GM21423 (cell line): ENCODE results near the gene FTHL17.

Source experiments
- ATAC-seq: cut with Tn5 transposase; IDR thresholded peaks from one replicate; pipeline ENCODE4 v1.9.1; 2021; ENCODE audit warnings: mild to moderate bottlenecking, moderate library complexity; ENCODE audit not compliant: unreplicated experiment

Gene FTHL17

DNA sequence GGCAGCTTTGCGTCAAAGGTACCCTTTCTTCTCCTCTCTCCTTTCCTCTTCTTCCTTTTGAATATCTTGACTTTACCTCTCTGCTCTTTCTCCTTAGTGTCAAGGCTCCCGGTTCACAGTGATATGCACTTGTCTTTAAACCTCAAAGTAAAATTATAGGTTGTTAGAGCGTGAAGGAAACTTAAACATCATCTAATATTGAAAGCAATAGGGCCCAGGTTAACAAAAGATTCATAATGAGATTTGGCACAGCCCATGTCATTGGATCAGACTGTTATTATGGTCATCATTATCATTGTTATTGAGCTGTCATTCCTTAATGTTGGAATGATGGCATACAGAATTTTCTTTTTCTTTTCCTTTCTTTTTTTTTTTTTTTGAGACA lies 32.5 kb downstream of the FTHL17 start:
- peak; percentile 28 for ATAC-seq

- peak; percentile 75 for ATAC-seq
Observed at GRCh38 chrX:31038575-31039326, 33.1 kb downstream of the FTHL17 start.

DNA sequence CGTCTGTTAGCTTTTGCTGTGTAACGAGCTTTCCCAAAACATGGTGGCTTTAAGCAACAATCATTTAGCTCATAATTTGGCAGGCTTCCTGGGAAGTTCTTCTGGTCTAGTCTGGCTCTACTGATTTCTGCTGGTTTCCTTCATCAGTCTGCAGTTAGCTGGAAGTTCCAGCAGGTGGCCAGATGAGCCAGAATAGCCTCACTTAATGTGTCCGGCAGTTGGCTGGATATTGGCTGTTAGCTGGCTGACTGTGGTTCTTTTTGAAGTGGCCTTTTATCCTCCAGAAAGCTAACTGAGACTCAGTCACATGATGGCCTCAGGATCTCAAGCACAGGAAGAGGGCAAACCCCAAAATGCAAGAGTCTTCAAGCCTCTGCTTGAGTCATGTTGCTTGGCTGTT lies 34.9 kb downstream of the FTHL17 start:
- peak; percentile 71 for ATAC-seq

GRCh38 chrX:31027351-31027750 lies 44.5 kb downstream of the FTHL17 start:
- ATAC-seq = no peak

DNA sequence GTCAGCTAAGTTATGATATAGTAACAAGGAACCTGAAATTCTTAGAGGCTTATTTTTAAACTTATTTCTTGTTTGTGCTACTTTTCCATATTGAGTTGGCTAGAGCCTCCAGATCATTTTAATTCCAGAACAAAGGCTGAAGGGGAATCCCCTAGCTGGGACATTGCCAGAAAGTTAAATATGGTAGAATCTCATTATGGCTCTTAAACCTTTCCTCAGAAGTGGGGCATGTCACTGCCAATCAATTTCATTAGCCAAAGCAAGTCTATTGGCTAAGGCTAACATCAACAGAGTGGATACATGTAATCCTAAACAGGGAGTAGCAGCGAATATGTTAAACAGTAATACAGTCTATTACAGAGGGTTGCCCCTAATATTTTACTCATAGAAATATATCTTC lies 47.0 kb downstream of the FTHL17 start:
- no peak for ATAC-seq

- ATAC-seq = no peak
Observed at GRCh38 chrX:31021537-31021936, 50.3 kb downstream of the FTHL17 start.
